Measurements from ENCODE around the gene PSMG1. TPM values are rescaled to one million over a fixed set of nuclear protein-coding genes. Genes with fewer than 3 reads are reported as not detected.
A peak's percentile ranks its signal among the peaks of the same experiment; 100 is the strongest.

Gene PSMG1
- polyA plus RNA-seq, 1 of the 3 experiments (the other 2 are of a cell fraction) = 39.6 TPM

DNA sequence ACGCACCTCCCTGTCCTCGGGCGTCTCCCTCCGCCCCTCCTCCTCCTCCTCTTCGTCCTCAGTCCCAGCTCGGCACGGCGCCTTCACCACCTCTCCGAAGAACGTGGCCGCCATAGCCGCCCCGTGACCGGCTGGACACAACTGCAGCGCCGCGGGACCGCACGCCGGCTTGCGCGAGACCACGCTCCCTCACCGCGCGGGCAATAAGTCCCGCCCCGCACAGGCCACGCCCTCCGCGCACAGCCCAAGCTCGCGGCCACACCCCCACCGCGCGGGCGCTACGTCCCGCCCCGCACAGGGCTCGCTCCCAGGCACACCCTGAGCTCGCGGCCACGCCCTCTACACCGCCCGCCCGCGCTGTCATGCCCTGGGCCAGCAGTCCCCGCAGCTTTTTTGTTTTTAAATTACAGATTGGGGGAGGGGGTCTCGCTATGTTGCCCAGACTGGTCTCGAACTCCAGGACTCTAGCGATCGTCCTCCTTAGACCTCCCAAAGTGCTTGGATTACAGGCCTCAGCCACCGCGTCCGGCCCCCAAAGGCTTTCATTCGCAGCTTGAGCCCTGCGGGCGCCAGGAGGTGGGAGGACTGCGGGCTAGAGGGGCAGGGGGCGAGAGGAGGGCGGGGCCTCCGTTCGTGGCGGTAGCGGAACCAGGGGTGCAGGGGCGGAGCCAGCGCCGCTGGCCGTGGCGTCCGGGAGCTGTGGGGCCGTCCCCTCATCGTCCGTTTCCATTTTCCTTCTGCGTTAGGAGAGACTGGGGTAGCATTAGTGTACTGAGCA lies at the start of gene PSMG1 (continued):
- TF ChIP-seq FOSL2 (IDR thresholded peaks at IDR 0.05; ENCODE audit: borderline replicate concordance, low read depth) (no peak), POLR2AphosphoS5 (IDR thresholded peaks at IDR 0.05; ENCODE audit: low read depth, low read length) (peak; percentile 66), TAF1 (IDR thresholded peaks at IDR 0.05; ENCODE audit: borderline replicate concordance, low read depth, low read length) (peak; percentile 69; the same call in 1 of the 2 replicates), NFIC (IDR thresholded peaks at IDR 0.05; ENCODE audit: borderline replicate concordance) (no peak), RCOR1 (IDR thresholded peaks at IDR 0.05; ENCODE audit: low read length) (no peak), USF2 (IDR thresholded peaks at IDR 0.05; ENCODE audit: borderline replicate concordance, low read depth, low read length) (0 out of 2 replicates have a peak, but pooled peaks have one; percentile 9), TCF12 (IDR thresholded peaks at IDR 0.05) (no peak), CTCF (IDR thresholded peaks at IDR 0.05) (no peak), EZH2phosphoT487 (IDR thresholded peaks at IDR 0.05; ENCODE audit: borderline replicate concordance, low read depth) (no peak)

GRCh38 chr21:39232861-39233291 lies 49.6 kb upstream of the PSMG1 start:
- Histone ChIP-seq H3K9ac (no peak overlapping the region), H3K4me2 (no peak overlapping the region), H3K4me3 (ENCODE audit: low read depth in 2 of 2, low read length in 1 of 2) (no peak overlapping the region), H3K9me3 (no peaks in the 10 kb centered on the region), H3F3A (replicated peaks; ENCODE audit: insufficient read depth) (peaks cover 4% of the 10 kb centered on the region), H3K27me3 (ENCODE audit: insufficient read depth) (no peaks in the 10 kb centered on the region), H3K4me1 (ENCODE audit: control insufficient read depth in 1 of 2, insufficient read depth in 2 of 2, low read depth in 1 of 2, low read length in 1 of 2) (no peaks in the 10 kb centered on the region), H4K20me1 (ENCODE audit: insufficient read depth) (no peaks in the 10 kb centered on the region), H3K9me2 (no peaks in the 10 kb centered on the region), H2AFZ (ENCODE audit: low read depth) (no peak overlapping the region), H3K36me3 (replicated peaks in 1 of 2; ENCODE audit: control insufficient read depth in 1 of 2, insufficient read depth in 2 of 2, low read length in 1 of 2) (peaks cover 77 to 79% of the 10 kb centered on the region in 2 experiments), H3K27ac (ENCODE audit: low read depth in 2 of 2, low read length in 1 of 2) (no peak overlapping the region), H3K79me2 (ENCODE audit: insufficient read depth) (peaks cover 13% of the 10 kb centered on the region)
- ChIA-PET POLR2A (no interaction called here), CTCF (no interaction called here)
- 90% methylated on average over 3 of the region's 3 CpGs for WGBS (ENCODE audit: low lambda C conversion rate)
- no peak for TF ChIP-seq NFIC (IDR thresholded peaks at IDR 0.05; ENCODE audit: borderline replicate concordance)
- TF ChIP-seq RFX5 (IDR thresholded peaks at IDR 0.05; ENCODE audit: low read length) = no peak
- TF ChIP-seq YY1 (IDR thresholded peaks at IDR 0.05; ENCODE audit: low read depth) = no peak
- no peak for TF ChIP-seq USF2 (IDR thresholded peaks at IDR 0.05; ENCODE audit: borderline replicate concordance, low read depth, low read length)
- TF ChIP-seq GATA2 (CRISPR knock-in tag; IDR thresholded peaks at IDR 0.05) = no peak
- TF ChIP-seq REST (IDR thresholded peaks at IDR 0.05; ENCODE audit: low read depth, low read length) = no peak
- TF ChIP-seq, protein P1, sequence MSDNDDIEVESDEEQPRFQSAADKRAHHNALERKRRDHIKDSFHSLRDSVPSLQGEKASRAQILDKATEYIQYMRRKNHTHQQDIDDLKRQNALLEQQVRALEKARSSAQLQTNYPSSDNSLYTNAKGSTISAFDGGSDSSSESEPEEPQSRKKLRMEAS (IDR thresholded peaks at IDR 0.05; ENCODE audit: low read depth) = no peak
- no peak for TF ChIP-seq NRF1 (IDR thresholded peaks at IDR 0.05; ENCODE audit: low read depth, low read length)
- TF ChIP-seq GABPA (IDR thresholded peaks at IDR 0.05; ENCODE audit: low read depth) = no peak
- no peak for TF ChIP-seq TAF1 (IDR thresholded peaks at IDR 0.05; ENCODE audit: borderline replicate concordance, low read depth, low read length)
- no peak for TF ChIP-seq JUND (IDR thresholded peaks at IDR 0.05)
- no peak for TF ChIP-seq TCF12 (IDR thresholded peaks at IDR 0.05)
- no peak for DNase-seq

Measured in SK-N-SH (cell line).